NCI-H2171 (cell line): Measurements from ENCODE around the gene VGLL3.
"Not testable (repeated sequence)": the region's sequence is repeated elsewhere in the genome, so short reads cannot be mapped to it uniquely, and the experiment has no call there.

Source experiments
- DNase-seq: peaks from one replicate; lab custom pipeline; 2025; lab: John Stamatoyannopoulos, UW

Gene VGLL3

DNA sequence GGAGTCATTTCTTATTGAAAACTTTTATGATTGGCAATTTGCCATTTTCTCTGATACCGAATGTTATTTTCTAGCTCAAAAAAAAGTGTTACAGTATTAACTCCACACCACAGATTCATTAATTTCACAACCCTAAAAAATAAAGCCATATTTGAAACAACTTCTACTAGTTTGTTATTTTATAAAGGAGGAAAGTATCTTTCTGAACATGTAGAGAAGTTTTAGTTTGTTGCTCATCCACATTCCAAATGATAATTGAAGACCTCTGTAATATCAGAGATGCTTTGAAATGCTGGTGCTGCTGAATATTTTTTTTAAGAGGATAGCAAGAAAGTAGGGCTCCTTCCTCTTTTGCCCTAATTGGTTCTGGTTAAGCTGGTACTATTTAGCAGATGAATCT is 1.9 kb downstream of the VGLL3 start:
- DNase-seq, result no peak

GRCh38 chr3:86988235-86988634 is 2.7 kb downstream of the VGLL3 start:
- DNase-seq, result no peak

- DNase-seq, result no peak
Measured at GRCh38 chr3:86987421-86987715, 3.6 kb downstream of the VGLL3 start.

- no peak for DNase-seq
Measured at GRCh38 chr3:86986671-86987420, 4.1 kb downstream of the VGLL3 start.

GRCh38 chr3:86985181-86985826 is 5.6 kb downstream of the VGLL3 start:
- no peak for DNase-seq

- DNase-seq, result no peak
Measured at GRCh38 chr3:86984271-86984670, 6.7 kb downstream of the VGLL3 start.

DNA sequence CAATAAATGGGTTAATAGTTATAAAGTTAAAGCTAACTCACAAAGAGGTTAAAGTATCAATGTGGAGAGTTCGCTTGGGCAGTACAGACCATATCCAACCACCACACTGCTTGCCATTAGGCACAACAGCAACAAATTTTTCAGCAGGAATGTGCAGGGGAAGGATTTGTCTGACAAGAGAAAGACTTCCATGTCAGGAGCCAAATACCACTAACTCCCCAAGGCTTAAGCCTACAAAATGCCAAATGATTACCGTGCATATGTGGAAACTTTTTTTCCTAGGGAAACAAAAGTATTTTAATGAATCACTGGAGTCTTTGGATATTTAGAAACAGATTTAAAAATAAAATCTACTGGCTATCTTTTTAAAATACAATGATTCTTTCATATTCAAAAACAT is 8.1 kb downstream of the VGLL3 start:
- DNase-seq, result no peak

- DNase-seq, result no peak
Measured at GRCh38 chr3:86978111-86978551, 12.8 kb downstream of the VGLL3 start.

DNA sequence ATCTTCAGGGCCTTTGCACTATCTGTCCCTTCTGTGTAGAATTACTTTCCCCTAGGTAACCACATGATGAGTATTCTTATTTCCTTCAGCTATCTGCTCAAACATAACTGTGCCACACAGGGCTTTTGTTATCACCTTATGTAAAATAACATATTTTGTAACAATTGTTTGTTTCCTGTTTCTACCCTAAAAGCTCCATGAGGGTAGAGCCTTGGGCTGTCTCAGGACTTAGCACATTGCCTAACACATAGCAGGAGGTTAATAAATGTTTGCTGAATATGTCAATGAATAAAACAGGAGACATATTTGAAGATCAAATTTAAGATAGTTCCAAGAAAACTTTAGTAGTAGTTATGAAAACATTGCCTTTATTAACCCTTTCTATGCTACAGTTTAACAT is 14.7 kb downstream of the VGLL3 start:
- no peak for DNase-seq

GRCh38 chr3:86974177-86974576 is 16.8 kb downstream of the VGLL3 start:
- DNase-seq, result not testable (repeated sequence)

DNA sequence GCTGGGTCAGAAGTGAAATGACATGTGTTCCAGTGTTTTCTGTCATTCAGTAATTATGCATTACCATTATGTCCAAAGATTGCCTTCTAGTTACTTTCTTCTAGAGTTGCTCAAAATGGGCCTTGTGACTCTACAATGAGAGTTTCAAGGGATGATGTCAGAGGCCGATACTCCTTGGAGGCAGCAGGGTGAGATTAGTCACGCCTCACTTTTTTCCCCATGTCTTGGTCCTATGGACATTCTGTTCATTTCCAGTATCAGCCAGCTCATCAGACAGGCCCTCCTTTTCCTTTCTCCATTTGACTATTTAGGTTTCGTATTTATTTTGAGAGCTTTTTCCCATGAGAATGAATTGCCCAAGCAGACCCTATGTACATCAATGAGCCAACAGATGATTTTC is 17.5 kb downstream of the VGLL3 start:
- DNase-seq, result no peak

GRCh38 chr3:86969500-86970189 is 21.3 kb downstream of the VGLL3 start:
- DNase-seq, result no peak

DNA sequence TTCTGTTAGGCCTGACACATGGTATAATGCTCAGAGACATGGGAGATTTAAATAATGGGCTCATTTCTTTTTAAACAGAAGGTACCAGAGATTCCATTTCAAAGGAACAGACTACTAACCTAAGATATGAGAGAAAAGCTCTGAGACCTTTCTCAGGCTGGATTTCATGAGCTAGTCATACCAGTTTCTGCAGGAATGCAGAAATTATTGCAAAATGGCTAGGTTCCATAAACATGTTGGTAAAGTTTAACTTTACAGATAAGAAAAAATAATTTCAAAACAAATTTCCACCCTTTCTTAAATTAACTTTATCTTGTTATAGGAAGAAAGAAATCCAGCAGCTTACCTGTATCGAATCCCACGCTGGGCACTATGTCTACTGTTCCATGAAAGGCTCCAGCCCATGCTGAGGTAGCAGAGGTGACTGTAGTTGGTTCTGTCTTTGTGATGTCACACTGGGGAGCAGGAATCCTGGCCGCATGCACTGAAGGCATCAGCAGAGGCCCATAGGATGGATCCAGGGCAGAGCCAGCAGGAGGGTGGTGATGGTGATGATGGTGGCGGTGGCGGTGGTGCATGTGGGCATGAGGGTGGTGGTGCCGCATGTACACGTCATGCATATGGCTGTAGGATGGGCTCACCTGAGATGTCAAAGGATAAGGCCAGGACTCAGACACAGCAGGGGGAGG is 22.6 kb downstream of the VGLL3 start:
- no peak for DNase-seq

DNA sequence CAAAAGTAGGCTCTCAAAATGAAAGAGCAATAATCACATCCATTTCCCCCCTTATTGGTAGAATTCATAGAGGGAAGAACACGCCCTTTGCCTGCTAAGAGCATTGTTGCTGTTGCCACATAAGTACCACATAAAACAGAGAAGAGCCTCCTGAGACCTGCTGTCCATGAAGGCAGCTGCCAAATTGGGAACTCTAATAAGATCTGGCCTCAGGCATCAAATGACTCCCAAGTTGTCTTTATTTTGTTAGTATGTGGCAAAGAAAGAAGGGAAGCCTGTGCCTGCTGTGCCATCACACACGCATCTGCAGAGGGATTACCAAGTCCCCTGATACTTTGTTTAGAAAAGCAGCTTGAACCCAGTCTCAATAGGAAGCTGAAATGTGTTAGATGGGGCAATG is 23.9 kb downstream of the VGLL3 start:
- no peak for DNase-seq

- DNase-seq, result no peak
Measured at GRCh38 chr3:86965166-86965565, 25.8 kb downstream of the VGLL3 start.

GRCh38 chr3:86963611-86964010 is 27.3 kb downstream of the VGLL3 start:
- no peak for DNase-seq

DNA sequence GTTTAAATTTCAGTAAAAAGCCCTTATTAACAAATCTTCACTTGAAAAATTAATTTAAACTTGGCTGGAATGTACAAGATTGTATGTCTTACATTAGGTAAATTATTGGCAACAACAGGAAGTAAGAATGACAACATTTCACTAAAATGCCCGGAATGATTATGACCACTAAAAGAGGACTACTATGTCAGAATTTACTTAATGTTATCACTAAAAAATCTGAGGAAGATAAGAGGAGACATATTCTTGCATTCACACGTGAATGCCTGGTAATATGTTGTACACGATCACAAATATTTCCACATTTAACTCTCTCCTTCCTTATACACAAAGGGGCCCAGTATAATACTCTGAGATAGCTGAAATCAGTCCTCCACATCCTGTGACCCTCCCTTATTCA is 29.7 kb downstream of the VGLL3 start:
- DNase-seq, result no peak

GRCh38 chr3:86960550-86960949 is 30.4 kb downstream of the VGLL3 start:
- DNase-seq, result no peak

DNA sequence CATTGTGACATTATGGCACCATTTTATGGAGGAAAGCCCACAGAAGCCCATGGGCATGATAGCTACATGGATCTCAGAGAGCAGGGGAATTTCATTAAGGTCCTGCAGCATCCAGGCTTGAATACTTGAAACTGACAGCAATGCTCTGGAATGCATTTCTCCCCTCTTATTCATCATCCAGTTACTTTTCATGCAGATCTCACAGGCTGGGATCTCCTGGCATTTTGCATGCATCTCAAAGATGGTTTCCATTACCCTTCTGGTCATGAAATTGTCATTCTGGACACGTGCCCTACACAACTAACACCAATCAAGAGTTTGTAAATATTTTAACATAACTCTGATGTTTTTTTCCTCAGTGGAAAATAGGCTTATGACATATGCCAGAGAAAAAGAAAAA is 32.4 kb downstream of the VGLL3 start:
- DNase-seq, result no peak

DNA sequence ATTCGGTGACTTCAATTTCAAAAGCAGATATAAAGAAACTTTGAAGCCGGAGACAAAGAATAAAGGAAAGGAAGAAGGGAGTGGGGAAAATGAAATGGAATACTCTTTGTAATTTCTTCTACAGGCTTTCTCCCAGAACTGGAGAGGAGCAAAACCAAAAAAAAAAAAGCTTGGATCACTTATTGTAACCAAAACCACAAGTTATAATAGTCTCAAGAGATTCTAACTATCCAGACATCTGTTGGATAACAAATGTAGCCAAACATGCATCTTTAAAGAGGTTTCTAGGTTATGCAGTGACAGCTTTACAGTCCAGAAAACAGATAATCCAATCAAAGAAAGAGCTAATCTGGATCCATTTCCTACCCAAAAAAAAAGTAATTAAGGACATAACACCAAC is 36.2 kb downstream of the VGLL3 start:
- no peak for DNase-seq

DNA sequence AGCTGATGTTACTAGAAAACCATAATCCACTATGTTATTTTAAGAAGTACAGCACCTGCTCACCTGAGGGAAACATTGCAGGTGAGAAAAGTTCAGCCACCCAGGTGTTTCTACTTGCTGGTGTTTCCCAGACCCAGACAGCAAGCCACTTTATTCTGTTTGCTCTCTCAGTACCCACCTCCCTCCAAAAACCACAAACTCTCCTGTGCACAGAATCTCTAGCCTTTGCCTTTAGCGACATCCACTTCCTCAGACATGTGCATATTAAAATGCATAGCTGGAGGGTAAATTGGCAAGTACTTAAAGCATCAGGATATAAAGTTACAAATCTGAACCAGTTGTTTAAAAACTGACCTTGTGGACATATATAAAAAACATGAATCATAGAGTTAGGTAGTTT is 36.7 kb downstream of the VGLL3 start:
- DNase-seq, result no peak

DNA sequence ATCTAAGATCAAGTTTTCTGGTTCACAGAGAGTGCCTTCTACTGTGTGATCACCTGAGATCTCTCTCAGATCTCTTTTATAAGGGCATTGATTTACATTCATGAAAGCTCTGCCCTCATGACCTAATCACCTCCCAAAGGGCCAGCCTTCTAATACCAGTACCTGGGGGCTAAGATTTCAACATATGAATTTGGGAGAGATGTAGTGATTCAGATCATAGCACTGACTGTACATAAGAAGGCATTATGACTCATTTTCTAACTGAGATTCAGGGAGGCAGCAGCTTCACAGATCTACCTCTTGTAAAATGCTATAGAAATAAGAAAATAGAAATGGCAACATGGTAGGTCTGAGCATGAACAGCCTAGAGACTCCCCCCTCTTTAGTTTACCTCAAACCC is 39.6 kb downstream of the VGLL3 start:
- no peak for DNase-seq

GRCh38 chr3:86950717-86951116 is 40.2 kb downstream of the VGLL3 start:
- no peak for DNase-seq
